Neural progenitor cell (in vitro differentiated cells): Measurements from ENCODE around the gene AUH. TPM values are rescaled to one million over a fixed set of nuclear protein-coding genes. Genes with fewer than 3 reads are reported as not detected.
A peak's percentile ranks its signal among the peaks of the same experiment; 100 is the strongest.

Experiments used
- DNase-seq: peaks from one replicate; pipeline ENCODE4 v3.0.0-alpha.2; 2016; ENCODE audit warnings: low spot score
- H2AFZ ChIP-seq: fragments of 200-600 bp; sonication (generic); replicated peaks from 2 replicates; pipeline ENCODE4 v1.6.1; 2016; ENCODE audit warnings: antibody characterized with exemption
- H3F3A ChIP-seq: fragments of 200-600 bp; sonication (generic); 2 replicates; pipeline ENCODE4 v1.6.1; 2016; ENCODE audit warnings: antibody characterized with exemption, low read depth
- H3K27ac ChIP-seq: fragments of 200-600 bp; sonication (generic); 2 replicates; pipeline ENCODE4 v1.5.1; 2016; ENCODE audit warnings: mild to moderate bottlenecking
- H3K27me3 ChIP-seq: fragments of 200-600 bp; sonication (generic); 2 replicates; pipeline ENCODE4 v1.6.1; 2016; ENCODE audit warnings: mild to moderate bottlenecking, moderate library complexity
- H3K36me3 ChIP-seq: fragments of 200-600 bp; sonication (generic); 2 replicates; pipeline ENCODE4 v1.5.1; 2016
- H3K4me1 ChIP-seq: fragments of 200-600 bp; sonication (generic); 2 replicates; pipeline ENCODE4 v1.6.1; 2016; ENCODE audit warnings: mixed run types
- H3K4me2 ChIP-seq: fragments of 200-600 bp; sonication (generic); 2 replicates; pipeline ENCODE4 v1.6.1; 2016
- H3K4me3 ChIP-seq: fragments of 200-600 bp; sonication (generic); 2 replicates; pipeline ENCODE4 v1.5.1; 2016
- H3K79me2 ChIP-seq: fragments of 200-600 bp; sonication (generic); 2 replicates; pipeline ENCODE4 v1.6.1; 2016; ENCODE audit warnings: low read depth
- H3K9ac ChIP-seq: fragments of 200-600 bp; sonication (generic); 2 replicates; pipeline ENCODE4 v1.6.1; 2016
- H3K9me3 ChIP-seq: fragments of 200-600 bp; sonication (generic); 2 replicates; pipeline ENCODE4 v1.5.1; 2016; ENCODE audit warnings: low read depth
- H4K20me1 ChIP-seq: fragments of 200-600 bp; sonication (generic); 2 replicates; pipeline ENCODE4 v1.6.1; 2016; ENCODE audit warnings: low read depth
- H3K27ac Mint-ChIP-seq: 3 replicates; pipeline ENCODE4 v1.8.0; 2021; ENCODE audit warnings: mixed read lengths
- H3K27me3 Mint-ChIP-seq: 2 replicates; pipeline ENCODE4 v1.8.0; 2022; ENCODE audit warnings: low read depth, mild to moderate bottlenecking, inconsistent platforms, moderate library complexity, mixed read lengths; ENCODE audit not compliant: insufficient read depth
- H3K36me3 Mint-ChIP-seq: 3 replicates; pipeline ENCODE4 v1.8.0; 2021; ENCODE audit warnings: mixed read lengths
- H3K4me1 Mint-ChIP-seq: 3 replicates; pipeline ENCODE4 v1.8.0; 2021; ENCODE audit warnings: mixed read lengths
- H3K4me3 Mint-ChIP-seq: 3 replicates; pipeline ENCODE4 v1.8.0; 2021; ENCODE audit warnings: mild to moderate bottlenecking, moderate library complexity, mixed read lengths
- H3K9me3 Mint-ChIP-seq: 3 replicates; pipeline ENCODE4 v1.8.0; 2020; ENCODE audit warnings: mixed read lengths
- EZH2 ChIP-seq: fragments of 200-600 bp; sonication (generic); IDR thresholded peaks from 2 replicates; pipeline ENCODE4 v1.6.1; 2017; ENCODE audit warnings: antibody characterized with exemption, mild to moderate bottlenecking, moderate library complexity
- EZH2phosphoT487 ChIP-seq: fragments of 200-600 bp; sonication (generic); IDR thresholded peaks from 2 replicates; pipeline ENCODE4 v1.6.1; 2017; ENCODE audit warnings: antibody characterized with exemption
- total RNA-seq: library from RNA; depleted of rRNA; stranded (reverse); fragments of >200 nt; gene quantifications from 2 replicates; pipeline ENCODE4 v1.2.3, GENCODE V29; 2015; ENCODE audit warnings: low replicate concordance
- TF ChIP-seq, protein P1 (sequence below): fragments of 200-600 bp; sonication (generic); IDR thresholded peaks from 2 replicates; pipeline ENCODE4 v1.5.1; 2017; ENCODE audit warnings: antibody characterized with exemption, mild to moderate bottlenecking

Gene AUH
- total RNA-seq, 1 donor from 2014 or later: 17.3 TPM

DNA sequence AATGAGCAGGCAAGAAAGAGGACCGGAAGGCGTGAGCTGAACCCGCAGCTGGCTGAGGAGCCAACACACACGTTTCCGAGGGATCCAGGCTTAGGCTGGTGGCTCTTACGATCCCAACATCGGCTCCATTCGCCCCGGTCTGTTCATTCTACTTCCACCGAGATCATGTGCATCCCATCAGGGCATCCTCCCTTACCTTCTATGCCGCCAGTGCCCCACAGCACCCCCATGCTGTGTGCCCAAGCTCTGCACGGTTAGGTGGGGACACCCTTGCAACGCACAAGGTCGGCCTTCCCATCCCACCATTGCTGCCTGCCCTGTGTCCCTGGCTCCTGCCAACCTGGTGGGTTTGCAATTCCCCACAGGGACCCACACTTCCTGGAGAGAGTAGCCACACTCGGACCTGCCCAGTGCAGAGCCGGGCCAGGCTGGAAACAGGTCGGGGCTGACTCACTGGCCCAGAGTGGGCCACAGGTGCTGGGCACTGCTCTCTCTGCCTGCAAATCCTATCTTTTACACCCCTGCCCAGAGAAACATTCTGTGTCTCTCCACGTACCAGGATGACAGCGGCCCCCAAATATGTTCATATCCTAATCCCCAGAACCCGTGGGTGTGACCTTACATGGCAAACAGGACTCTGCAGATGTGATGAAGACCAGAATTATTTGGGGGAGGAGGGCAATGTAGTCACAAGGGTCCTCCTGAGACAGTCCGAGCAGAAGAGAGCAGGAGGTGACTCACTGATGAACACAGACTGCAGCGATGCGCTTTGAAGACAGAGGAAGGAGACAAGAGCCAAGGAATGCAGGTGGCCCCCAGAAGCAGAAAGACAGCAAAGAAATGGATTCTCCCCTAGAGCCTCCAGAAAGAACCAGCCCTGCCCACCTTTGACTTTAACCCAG lies 182.2 kb downstream of the AUH start:
- no peak for DNase-seq
- no peak overlapping the region for H3K4me3 ChIP-seq
- no peak overlapping the region for H2AFZ ChIP-seq

DNA sequence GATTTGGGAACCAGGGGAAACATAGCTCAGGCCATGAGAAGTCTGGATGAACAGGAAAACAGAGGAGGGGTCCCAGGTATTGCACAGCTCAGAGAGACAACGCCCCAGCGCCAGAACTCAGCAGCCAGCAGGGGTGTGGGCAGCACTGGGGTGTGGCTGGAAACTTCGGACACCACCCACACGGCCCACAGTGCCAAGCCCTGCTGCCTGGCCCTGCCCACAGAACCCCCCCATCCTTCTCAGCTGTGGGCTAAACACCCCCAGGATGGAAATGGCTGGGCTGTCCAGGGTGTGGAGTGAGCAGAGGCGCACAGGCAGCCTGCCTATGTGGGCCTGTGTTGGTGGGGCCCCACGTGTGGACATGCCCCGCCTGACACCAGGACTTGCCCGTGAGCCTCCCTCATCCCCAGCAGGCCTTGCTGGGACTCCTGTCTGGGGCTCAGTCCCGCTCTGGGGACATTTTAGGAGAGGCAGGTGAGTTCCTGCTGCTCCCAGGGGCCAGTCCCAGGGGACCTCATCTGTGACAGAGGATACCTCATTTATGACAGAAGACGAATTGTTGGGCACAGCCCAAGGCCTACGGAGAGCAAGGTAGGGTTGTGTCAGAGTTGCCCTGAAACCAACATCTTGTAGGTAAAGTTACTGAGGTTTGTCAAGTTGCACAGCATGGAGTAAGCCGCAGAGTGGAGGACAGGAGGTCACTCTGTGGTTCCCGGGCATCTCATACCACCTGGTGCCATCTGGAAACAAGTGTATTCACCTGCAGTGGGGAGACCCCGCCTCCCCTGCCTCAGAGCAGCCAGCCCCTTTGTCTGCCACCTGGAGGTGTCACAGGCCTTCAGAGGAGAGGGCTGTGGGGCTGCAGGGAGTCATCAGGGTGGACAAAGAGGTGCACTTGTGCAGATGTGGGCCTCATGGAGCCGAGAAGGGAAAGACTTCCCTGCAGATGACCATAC lies 183.2 kb downstream of the AUH start:
- Histone ChIP-seq H3K9ac (no peak overlapping the region), H3K36me3 (no peaks in the 10 kb centered on the region), H3K4me3 (no peak overlapping the region), H3K27me3 (no peaks in the 10 kb centered on the region), H4K20me1 (no peaks in the 10 kb centered on the region), H3K27ac (no peak overlapping the region), H3K4me2 (no peak overlapping the region), H2AFZ (no peak overlapping the region), H3K9me3 (no peaks in the 10 kb centered on the region), H3K4me1 (no peaks in the 10 kb centered on the region), H3F3A (no peaks in the 10 kb centered on the region), H3K79me2 (no peaks in the 10 kb centered on the region)
- no peak for DNase-seq
- Mint-ChIP-seq H3K36me3 (no peaks in the 10 kb centered on the region), H3K4me3 (no peak overlapping the region), H3K4me1 (peaks cover 7% of the 10 kb centered on the region), H3K9me3 (no peaks in the 10 kb centered on the region), H3K27me3 (peaks cover 6% of the 10 kb centered on the region), H3K27ac (no peak overlapping the region)
- TF ChIP-seq EZH2phosphoT487 (no peak), EZH2 (no peak)
- TF ChIP-seq, protein P1, sequence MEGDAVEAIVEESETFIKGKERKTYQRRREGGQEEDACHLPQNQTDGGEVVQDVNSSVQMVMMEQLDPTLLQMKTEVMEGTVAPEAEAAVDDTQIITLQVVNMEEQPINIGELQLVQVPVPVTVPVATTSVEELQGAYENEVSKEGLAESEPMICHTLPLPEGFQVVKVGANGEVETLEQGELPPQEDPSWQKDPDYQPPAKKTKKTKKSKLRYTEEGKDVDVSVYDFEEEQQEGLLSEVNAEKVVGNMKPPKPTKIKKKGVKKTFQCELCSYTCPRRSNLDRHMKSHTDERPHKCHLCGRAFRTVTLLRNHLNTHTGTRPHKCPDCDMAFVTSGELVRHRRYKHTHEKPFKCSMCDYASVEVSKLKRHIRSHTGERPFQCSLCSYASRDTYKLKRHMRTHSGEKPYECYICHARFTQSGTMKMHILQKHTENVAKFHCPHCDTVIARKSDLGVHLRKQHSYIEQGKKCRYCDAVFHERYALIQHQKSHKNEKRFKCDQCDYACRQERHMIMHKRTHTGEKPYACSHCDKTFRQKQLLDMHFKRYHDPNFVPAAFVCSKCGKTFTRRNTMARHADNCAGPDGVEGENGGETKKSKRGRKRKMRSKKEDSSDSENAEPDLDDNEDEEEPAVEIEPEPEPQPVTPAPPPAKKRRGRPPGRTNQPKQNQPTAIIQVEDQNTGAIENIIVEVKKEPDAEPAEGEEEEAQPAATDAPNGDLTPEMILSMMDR: no peak

More for the DNA sequence above, 182.2 kb downstream of the AUH start:
- no peaks in the 10 kb centered on the region for H4K20me1 ChIP-seq
- H3F3A ChIP-seq: no peaks in the 10 kb centered on the region
- no peaks in the 10 kb centered on the region for H3K79me2 ChIP-seq
- H3K36me3 ChIP-seq: no peaks in the 10 kb centered on the region
- H3K27me3 ChIP-seq: no peaks in the 10 kb centered on the region
- H3K9me3 ChIP-seq: no peaks in the 10 kb centered on the region
- H3K9ac ChIP-seq: no peak overlapping the region
- no peaks in the 10 kb centered on the region for H3K4me1 ChIP-seq
- no peaks in the 10 kb centered on the region for H3K9me3 Mint-ChIP-seq
- H3K36me3 Mint-ChIP-seq: no peaks in the 10 kb centered on the region
- H3K27ac Mint-ChIP-seq: peak overlapping the region; percentile 77
- H3K27ac ChIP-seq: no peak overlapping the region
- TF ChIP-seq, protein P1: no peak
- no peak for TF ChIP-seq EZH2
- no peak for TF ChIP-seq EZH2phosphoT487
- no peak overlapping the region for H3K4me3 Mint-ChIP-seq
- peaks cover 7% of the 10 kb centered on the region for H3K4me1 Mint-ChIP-seq
- peaks cover 6% of the 10 kb centered on the region for H3K27me3 Mint-ChIP-seq
- no peak overlapping the region for H3K4me2 ChIP-seq

DNA sequence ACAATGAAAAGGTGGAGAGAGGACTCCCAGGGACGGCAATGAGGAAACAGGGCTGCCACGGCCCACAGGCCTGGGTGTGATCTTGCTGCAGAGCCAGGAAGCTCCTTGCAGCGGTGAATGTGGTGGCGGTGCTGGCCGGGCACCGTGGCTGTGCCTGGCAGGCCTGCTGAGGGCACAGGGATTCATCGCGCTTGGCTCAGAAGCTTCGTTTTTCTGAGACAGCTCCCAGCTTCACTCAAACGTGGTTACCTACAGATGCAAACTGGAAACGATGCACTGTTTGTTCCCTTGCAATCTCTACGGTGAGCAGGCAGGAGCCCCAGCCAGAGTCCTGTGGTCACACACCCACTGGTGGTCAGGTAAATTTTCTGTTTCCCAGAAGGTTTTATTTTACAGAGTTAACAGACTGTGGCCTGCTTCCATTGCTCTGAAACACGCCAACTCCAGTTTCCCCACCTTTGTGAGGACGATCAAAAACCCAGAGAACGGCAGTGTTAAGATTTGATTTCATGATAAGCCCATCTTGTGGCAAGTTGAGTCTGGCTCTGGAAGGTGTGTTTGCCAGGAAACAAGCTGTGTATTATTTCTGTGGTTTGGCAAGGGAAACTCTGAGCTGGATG lies 183.9 kb downstream of the AUH start:
- no peak overlapping the region for H2AFZ ChIP-seq
- no peak overlapping the region for H3K27ac ChIP-seq
- Mint-ChIP-seq H3K4me1 (peaks cover 4% of the 10 kb centered on the region), H3K36me3 (no peaks in the 10 kb centered on the region), H3K27me3 (peaks cover 6% of the 10 kb centered on the region), H3K4me3 (no peak overlapping the region), H3K9me3 (no peaks in the 10 kb centered on the region), H3K27ac (no peak overlapping the region)
- no peak overlapping the region for H3K9ac ChIP-seq
- H4K20me1 ChIP-seq: no peaks in the 10 kb centered on the region
- H3K27me3 ChIP-seq: no peaks in the 10 kb centered on the region
- no peak overlapping the region for H3K4me2 ChIP-seq
- no peaks in the 10 kb centered on the region for H3K36me3 ChIP-seq
- no peaks in the 10 kb centered on the region for H3F3A ChIP-seq
- H3K4me1 ChIP-seq: no peaks in the 10 kb centered on the region
- DNase-seq: no peak
- H3K9me3 ChIP-seq: no peaks in the 10 kb centered on the region
- H3K79me2 ChIP-seq: no peaks in the 10 kb centered on the region
- TF ChIP-seq, protein P1: no peak
- TF ChIP-seq EZH2phosphoT487: no peak
- no peak for TF ChIP-seq EZH2
- no peak overlapping the region for H3K4me3 ChIP-seq
